ENCODE results near the gene KCND3. TPM values are rescaled to one million over a fixed set of nuclear protein-coding genes. Genes with fewer than 3 reads are reported as not detected.
"Not testable (repeated sequence)": the region's sequence is repeated elsewhere in the genome, so short reads cannot be mapped to it uniquely, and the experiment has no call there.

Gene KCND3
- total RNA-seq, 1 donor from 2014 or later: 0.86 TPM

- no peaks in the 10 kb centered on the region for H3K4me1 Mint-ChIP-seq
- no peaks in the 10 kb centered on the region for H3K36me3 Mint-ChIP-seq (ENCODE audit: low read depth)
- H3K27ac Mint-ChIP-seq (ENCODE audit: unreplicated experiment): no peak overlapping the region
- no peaks in the 10 kb centered on the region for H3K27me3 Mint-ChIP-seq (ENCODE audit: low read depth)
- DNase-seq (ENCODE audit: low read depth, low spot score): no peak
- H3K9me3 Mint-ChIP-seq: no peaks in the 10 kb centered on the region
- TF ChIP-seq, protein P1, sequence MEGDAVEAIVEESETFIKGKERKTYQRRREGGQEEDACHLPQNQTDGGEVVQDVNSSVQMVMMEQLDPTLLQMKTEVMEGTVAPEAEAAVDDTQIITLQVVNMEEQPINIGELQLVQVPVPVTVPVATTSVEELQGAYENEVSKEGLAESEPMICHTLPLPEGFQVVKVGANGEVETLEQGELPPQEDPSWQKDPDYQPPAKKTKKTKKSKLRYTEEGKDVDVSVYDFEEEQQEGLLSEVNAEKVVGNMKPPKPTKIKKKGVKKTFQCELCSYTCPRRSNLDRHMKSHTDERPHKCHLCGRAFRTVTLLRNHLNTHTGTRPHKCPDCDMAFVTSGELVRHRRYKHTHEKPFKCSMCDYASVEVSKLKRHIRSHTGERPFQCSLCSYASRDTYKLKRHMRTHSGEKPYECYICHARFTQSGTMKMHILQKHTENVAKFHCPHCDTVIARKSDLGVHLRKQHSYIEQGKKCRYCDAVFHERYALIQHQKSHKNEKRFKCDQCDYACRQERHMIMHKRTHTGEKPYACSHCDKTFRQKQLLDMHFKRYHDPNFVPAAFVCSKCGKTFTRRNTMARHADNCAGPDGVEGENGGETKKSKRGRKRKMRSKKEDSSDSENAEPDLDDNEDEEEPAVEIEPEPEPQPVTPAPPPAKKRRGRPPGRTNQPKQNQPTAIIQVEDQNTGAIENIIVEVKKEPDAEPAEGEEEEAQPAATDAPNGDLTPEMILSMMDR (conservative IDR thresholded peaks at IDR 0.05): no peak
- H3K4me3 Mint-ChIP-seq: no peak overlapping the region
These were observed 187.4 kb downstream of the KCND3 start for GRCh38 chr1:111802110-111802509.

GRCh38 chr1:111801071-111801850 lies 188.2 kb downstream of the KCND3 start:
- no peak for DNase-seq (ENCODE audit: low read depth, low spot score)

DNA sequence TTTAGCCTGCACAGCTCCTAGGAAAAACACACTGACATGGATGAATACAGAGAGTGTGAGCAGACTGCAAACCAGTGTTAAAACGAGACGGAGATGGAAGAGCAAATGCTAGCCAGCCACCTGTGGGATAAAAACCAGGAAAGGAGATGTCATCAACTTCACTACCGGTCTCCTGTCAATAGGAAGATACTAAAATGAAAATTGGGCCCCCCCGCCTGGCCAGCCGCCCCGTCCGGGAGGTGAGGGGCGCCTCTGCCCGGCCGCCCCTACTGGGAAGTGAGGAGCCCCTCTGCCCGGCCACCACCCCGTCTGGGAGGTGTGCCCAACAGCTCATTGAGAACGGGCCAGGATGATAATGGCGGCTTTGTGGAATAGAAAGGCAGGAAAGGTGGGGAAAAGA lies 189.7 kb downstream of the KCND3 start:
- DNase-seq (ENCODE audit: low read depth, low spot score); H3K9me3 Mint-ChIP-seq; H3K4me1 Mint-ChIP-seq; H3K27ac Mint-ChIP-seq (ENCODE audit: unreplicated experiment); H3K36me3 Mint-ChIP-seq (ENCODE audit: low read depth); H3K4me3 Mint-ChIP-seq; H3K27me3 Mint-ChIP-seq (ENCODE audit: low read depth): not testable (repeated sequence)

More at GRCh38 chr1:111801071-111801850, 188.2 kb downstream of the KCND3 start:
- H3K27ac Mint-ChIP-seq (ENCODE audit: unreplicated experiment): no peak overlapping the region
- TF ChIP-seq, protein P1 (conservative IDR thresholded peaks at IDR 0.05): no peak
- no peaks in the 10 kb centered on the region for H3K27me3 Mint-ChIP-seq (ENCODE audit: low read depth)
- no peaks in the 10 kb centered on the region for H3K36me3 Mint-ChIP-seq (ENCODE audit: low read depth)
- no peaks in the 10 kb centered on the region for H3K4me1 Mint-ChIP-seq
- H3K9me3 Mint-ChIP-seq: no peaks in the 10 kb centered on the region
- H3K4me3 Mint-ChIP-seq: no peak overlapping the region

DNA sequence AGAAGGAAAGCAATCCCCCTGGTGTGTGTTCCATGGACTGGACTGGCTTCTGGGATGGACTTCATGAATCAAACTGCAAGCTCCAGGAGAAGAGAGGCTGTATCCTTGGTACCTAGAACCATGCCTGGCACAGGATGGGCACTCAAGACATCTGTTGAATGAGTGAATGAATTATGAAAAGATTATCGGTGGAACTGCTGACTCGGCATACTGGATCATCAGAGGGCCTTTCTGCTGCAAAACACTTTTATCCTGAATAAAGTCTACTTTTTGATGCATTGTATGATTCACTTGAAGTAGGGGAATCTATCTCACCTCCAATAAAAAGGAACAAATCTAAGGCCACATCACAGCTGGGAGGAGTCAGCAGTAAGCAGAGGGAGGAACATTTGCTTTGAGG lies 190.9 kb downstream of the KCND3 start:
- TF ChIP-seq, protein P1 (conservative IDR thresholded peaks at IDR 0.05): no peak
- Mint-ChIP-seq H3K27ac (ENCODE audit: unreplicated experiment) (no peak overlapping the region), H3K4me1 (no peaks in the 10 kb centered on the region), H3K4me3 (no peak overlapping the region), H3K9me3 (no peaks in the 10 kb centered on the region), H3K27me3 (ENCODE audit: low read depth) (peaks cover 4% of the 10 kb centered on the region), H3K36me3 (ENCODE audit: low read depth) (no peaks in the 10 kb centered on the region)
- no peak for DNase-seq (ENCODE audit: low read depth, low spot score)

GRCh38 chr1:111795401-111795800 lies 194.1 kb downstream of the KCND3 start:
- Mint-ChIP-seq H3K9me3 (no peaks in the 10 kb centered on the region), H3K4me3 (no peak overlapping the region), H3K27ac (ENCODE audit: unreplicated experiment) (no peak overlapping the region), H3K4me1 (no peaks in the 10 kb centered on the region), H3K27me3 (ENCODE audit: low read depth) (peaks cover 25% of the 10 kb centered on the region), H3K36me3 (ENCODE audit: low read depth) (no peaks in the 10 kb centered on the region)
- TF ChIP-seq, protein P1 (conservative IDR thresholded peaks at IDR 0.05): no peak
- DNase-seq (ENCODE audit: low read depth, low spot score): no peak

DNA sequence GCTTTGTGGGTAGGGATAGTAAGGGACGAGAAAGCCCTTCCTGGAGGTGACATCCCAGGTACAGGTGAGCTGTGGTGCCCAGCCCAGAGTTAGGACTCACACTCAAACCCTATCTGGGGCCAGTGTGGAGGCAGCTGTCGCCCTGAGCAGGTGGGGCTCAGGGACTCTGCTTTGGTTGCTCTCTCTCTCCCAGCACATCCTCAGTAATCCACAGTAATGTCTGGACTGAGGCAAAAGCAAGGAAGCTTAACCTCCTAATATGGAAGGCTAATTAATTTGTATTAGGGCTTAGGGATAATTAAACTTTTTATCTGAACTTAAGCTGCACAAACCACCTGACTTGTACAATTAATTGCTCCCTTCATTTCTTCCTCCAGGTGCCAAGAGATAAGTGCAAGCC lies 195.5 kb downstream of the KCND3 start:
- Mint-ChIP-seq H3K4me1 (no peaks in the 10 kb centered on the region), H3K4me3 (no peak overlapping the region), H3K36me3 (ENCODE audit: low read depth) (no peaks in the 10 kb centered on the region), H3K27me3 (ENCODE audit: low read depth) (peaks cover 30% of the 10 kb centered on the region), H3K27ac (ENCODE audit: unreplicated experiment) (no peak overlapping the region), H3K9me3 (no peaks in the 10 kb centered on the region)
- no peak for DNase-seq (ENCODE audit: low read depth, low spot score)
- TF ChIP-seq, protein P1 (conservative IDR thresholded peaks at IDR 0.05): no peak
